GM18951 (cell line): ENCODE measurements around the gene CDC42BPA.

Source experiments
- POLR2A ChIP-seq: IDR thresholded peaks from 4 replicates; pipeline ENCODE4 v1.6.1; 2011; ENCODE audit warnings: mild to moderate bottlenecking; ENCODE audit not compliant: insufficient read length, insufficient read depth; ENCODE audit errors: extremely low read depth
- in situ Hi-C: fragments of 300-500 bp; cut with MboI; formaldehyde crosslinking; loops from one replicate; pipeline ENCODE4 v1.12.0; 2022; ENCODE audit warnings: low sequenced_read_pairs, mixed read lengths, inconsistent platforms; ENCODE audit not compliant: unreplicated experiment

Gene CDC42BPA

GRCh38 chr1:226952118-226952441 lies 366.2 kb downstream of the CDC42BPA start:
- in situ Hi-C loops = no loop called here

GRCh38 chr1:226951286-226952117 lies 366.8 kb downstream of the CDC42BPA start:
- no peak for TF ChIP-seq POLR2A
- in situ Hi-C loops = no loop called here

More at GRCh38 chr1:226952118-226952441, 366.2 kb downstream of the CDC42BPA start:
- no peak for TF ChIP-seq POLR2A

GRCh38 chr1:226950871-226951270 lies 367.4 kb downstream of the CDC42BPA start:
- in situ Hi-C loops = no loop called here
- no peak for TF ChIP-seq POLR2A

GRCh38 chr1:226950316-226950715 lies 368.0 kb downstream of the CDC42BPA start:
- in situ Hi-C loops = no loop called here
- TF ChIP-seq POLR2A = no peak

GRCh38 chr1:226949401-226949800 lies 368.9 kb downstream of the CDC42BPA start:
- no peak for TF ChIP-seq POLR2A
- in situ Hi-C loops = no loop called here

- no peak for TF ChIP-seq POLR2A
- in situ Hi-C loops = no loop called here
These were observed 369.3 kb downstream of the CDC42BPA start for GRCh38 chr1:226948996-226949395.

- in situ Hi-C loops = no loop called here
- no peak for TF ChIP-seq POLR2A
These were observed 369.8 kb downstream of the CDC42BPA start for GRCh38 chr1:226948480-226948879.

GRCh38 chr1:226948051-226948450 lies 370.2 kb downstream of the CDC42BPA start:
- TF ChIP-seq POLR2A = no peak
- in situ Hi-C loops = no loop called here

GRCh38 chr1:226946841-226947240 lies 371.5 kb downstream of the CDC42BPA start:
- no peak for TF ChIP-seq POLR2A
- in situ Hi-C loops = no loop called here

- in situ Hi-C loops = no loop called here
- no peak for TF ChIP-seq POLR2A
These were observed 372.0 kb downstream of the CDC42BPA start for GRCh38 chr1:226946285-226946684.

- TF ChIP-seq POLR2A = no peak
- in situ Hi-C loops = no loop called here
These were observed 372.4 kb downstream of the CDC42BPA start for GRCh38 chr1:226945858-226946245.

- in situ Hi-C loops = no loop called here
- no peak for TF ChIP-seq POLR2A
These were observed 373.0 kb downstream of the CDC42BPA start for GRCh38 chr1:226945106-226945857.

GRCh38 chr1:226943927-226944326 lies 374.4 kb downstream of the CDC42BPA start:
- TF ChIP-seq POLR2A = no peak
- in situ Hi-C loops = no loop called here

GRCh38 chr1:226943156-226943555 lies 375.1 kb downstream of the CDC42BPA start:
- in situ Hi-C loops = no loop called here
- no peak for TF ChIP-seq POLR2A
